SU-DHL-6 (cell line): ENCODE results near the gene GPHN.

Experiments
- H2AFZ ChIP-seq: fragments of 200-600 bp; sonication (generic); 2 replicates; pipeline ENCODE4 v1.6.1; 2014; ENCODE audit warnings: low read depth, mild to moderate bottlenecking, moderate library complexity, mixed read lengths, antibody characterized with exemption, low read length; ENCODE audit not compliant: severe bottlenecking
- H3F3A ChIP-seq: fragments of 200-600 bp; shearing (Covaris generic); 2 replicates; pipeline ENCODE4 v1.6.0; 2016; ENCODE audit warnings: antibody characterized with exemption, mild to moderate bottlenecking; ENCODE audit not compliant: insufficient read depth
- H3K27ac ChIP-seq: fragments of 200-600 bp; sonication (generic); 2 replicates; pipeline ENCODE4 v1.5.1; 2016; ENCODE audit warnings: low read depth, mild to moderate bottlenecking, low read length, moderate library complexity, mixed read lengths
- H3K27me3 ChIP-seq: fragments of 200-600 bp; sonication (generic), shearing (Covaris generic); 2 replicates; pipeline ENCODE4 v1.6.0; 2014; ENCODE audit warnings: mild to moderate bottlenecking, low read length
- H3K36me3 ChIP-seq: fragments of 200-600 bp; sonication (generic); 2 replicates; pipeline ENCODE4 v1.6.1; 2014; ENCODE audit warnings: mild to moderate bottlenecking, low read length, mixed read lengths
- H3K4me2 ChIP-seq: fragments of 300-600, 200-600 bp; shearing (Covaris generic), sonication (generic); 2 replicates; pipeline ENCODE4 v1.6.0; 2014; ENCODE audit warnings: low read length, low read depth, mild to moderate bottlenecking; ENCODE audit not compliant: poor library complexity, severe bottlenecking
- H3K4me3 ChIP-seq: fragments of 200-600 bp; sonication (generic); 2 replicates; pipeline ENCODE4 v1.5.1; 2014; ENCODE audit warnings: antibody characterized with exemption, low read length, mild to moderate bottlenecking, mixed read lengths; ENCODE audit not compliant: insufficient read depth, poor library complexity, severe bottlenecking
- H3K79me2 ChIP-seq: fragments of 200-600 bp; sonication (generic); 2 replicates; pipeline ENCODE4 v1.6.1; 2014; ENCODE audit warnings: mild to moderate bottlenecking, low read length, moderate library complexity; ENCODE audit not compliant: insufficient read depth
- H3K9ac ChIP-seq: fragments of 200-600 bp; sonication (generic); 2 replicates; pipeline ENCODE4 v1.7.0; 2014; ENCODE audit warnings: mild to moderate bottlenecking, low read length
- H3K9me2 ChIP-seq: fragments of 200-600 bp; sonication (generic); replicated peaks from 2 replicates; pipeline ENCODE4 v1.6.1; 2014; ENCODE audit warnings: low read length; ENCODE audit not compliant: insufficient read depth
- H3K9me3 ChIP-seq: fragments of 200-600 bp; sonication (generic); 2 replicates; pipeline ENCODE4 v1.6.1; 2014; ENCODE audit warnings: low read length, mixed read lengths; ENCODE audit not compliant: insufficient read depth
- H4K20me1 ChIP-seq: fragments of 200-600 bp; sonication (generic); 2 replicates; pipeline ENCODE4 v1.6.1; 2014; ENCODE audit warnings: low read depth, mild to moderate bottlenecking, antibody characterized with exemption, low read length, moderate library complexity, mixed read lengths
- EZH2phosphoT487 ChIP-seq: fragments of 200-600 bp; sonication (generic), shearing (Covaris generic); conservative IDR thresholded peaks from 2 replicates; pipeline ENCODE4 v1.6.1; 2018; ENCODE audit warnings: mild to moderate bottlenecking, antibody characterized with exemption, low read length, moderate library complexity, mixed read lengths
- TF ChIP-seq, protein P1 (sequence below): fragments of 200-600 bp; sonication (generic); IDR thresholded peaks from one replicate; pipeline ENCODE4 v1.5.1; 2017; ENCODE audit warnings: antibody characterized with exemption, mild to moderate bottlenecking, low read length, moderate library complexity; ENCODE audit not compliant: insufficient read depth, poor library complexity, severe bottlenecking

Gene GPHN

DNA sequence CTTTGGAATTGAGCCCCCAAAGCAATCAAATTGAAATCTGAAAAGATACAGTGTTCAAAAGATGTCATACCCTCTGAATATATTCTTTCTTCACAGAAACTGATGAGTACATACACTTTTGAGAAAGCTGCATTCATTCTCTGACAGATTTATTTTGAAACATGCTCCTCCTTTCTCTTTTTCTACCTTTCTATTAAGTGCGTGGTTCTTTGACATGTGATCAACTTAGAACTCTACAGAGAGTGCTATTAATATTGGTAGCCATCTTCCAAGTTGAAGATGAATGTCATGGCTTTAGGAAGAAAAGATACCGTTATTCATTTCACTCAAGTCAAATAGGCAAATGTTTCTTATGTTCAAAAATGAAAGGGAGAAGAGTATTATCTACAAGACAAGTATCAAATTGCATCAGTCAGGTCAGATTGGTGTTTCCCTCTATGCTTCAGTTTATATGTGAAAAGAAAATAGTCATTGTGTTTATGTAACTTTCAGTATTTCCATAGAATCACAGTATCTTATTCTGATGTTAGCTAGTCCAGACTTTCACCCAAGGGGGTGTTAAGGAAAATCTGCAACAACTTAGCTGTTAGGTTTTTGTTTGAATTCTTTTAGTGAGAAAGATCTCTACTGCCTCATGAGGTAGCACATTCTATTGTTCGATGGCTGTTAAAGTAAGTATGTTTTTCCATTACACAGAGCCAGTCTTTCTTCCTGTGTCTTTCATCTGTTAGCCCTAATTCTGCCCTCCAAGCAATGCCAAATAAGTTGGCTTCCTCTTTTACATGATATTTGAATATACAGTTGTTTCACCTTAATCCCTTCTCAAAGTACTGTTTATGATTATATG, 625.9 kb downstream of the GPHN start:
- H3K27me3 ChIP-seq, result no peaks in the 10 kb centered on the region; the same call in 1 of the 2 replicates
- no peaks in the 10 kb centered on the region for H3K9me3 ChIP-seq
- H3K9me2 ChIP-seq, result no peaks in the 10 kb centered on the region
- no peak overlapping the region for H3K4me2 ChIP-seq
- no peaks in the 10 kb centered on the region for H3K79me2 ChIP-seq
- H3K4me3 ChIP-seq, result no peak overlapping the region
- no peaks in the 10 kb centered on the region for H4K20me1 ChIP-seq
- no peak overlapping the region for H2AFZ ChIP-seq
- no peak overlapping the region for H3K9ac ChIP-seq
- H3K27ac ChIP-seq, result no peak overlapping the region
- H3F3A ChIP-seq, result no peaks in the 10 kb centered on the region
- H3K36me3 ChIP-seq, result no peaks in the 10 kb centered on the region
- TF ChIP-seq EZH2phosphoT487, result no peak
- TF ChIP-seq, protein P1, sequence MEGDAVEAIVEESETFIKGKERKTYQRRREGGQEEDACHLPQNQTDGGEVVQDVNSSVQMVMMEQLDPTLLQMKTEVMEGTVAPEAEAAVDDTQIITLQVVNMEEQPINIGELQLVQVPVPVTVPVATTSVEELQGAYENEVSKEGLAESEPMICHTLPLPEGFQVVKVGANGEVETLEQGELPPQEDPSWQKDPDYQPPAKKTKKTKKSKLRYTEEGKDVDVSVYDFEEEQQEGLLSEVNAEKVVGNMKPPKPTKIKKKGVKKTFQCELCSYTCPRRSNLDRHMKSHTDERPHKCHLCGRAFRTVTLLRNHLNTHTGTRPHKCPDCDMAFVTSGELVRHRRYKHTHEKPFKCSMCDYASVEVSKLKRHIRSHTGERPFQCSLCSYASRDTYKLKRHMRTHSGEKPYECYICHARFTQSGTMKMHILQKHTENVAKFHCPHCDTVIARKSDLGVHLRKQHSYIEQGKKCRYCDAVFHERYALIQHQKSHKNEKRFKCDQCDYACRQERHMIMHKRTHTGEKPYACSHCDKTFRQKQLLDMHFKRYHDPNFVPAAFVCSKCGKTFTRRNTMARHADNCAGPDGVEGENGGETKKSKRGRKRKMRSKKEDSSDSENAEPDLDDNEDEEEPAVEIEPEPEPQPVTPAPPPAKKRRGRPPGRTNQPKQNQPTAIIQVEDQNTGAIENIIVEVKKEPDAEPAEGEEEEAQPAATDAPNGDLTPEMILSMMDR, result no peak

GRCh38 chr14:67137744-67138371, 629.9 kb downstream of the GPHN start:
- Histone ChIP-seq H2AFZ (no peak overlapping the region), H3K27ac (no peak overlapping the region), H3K27me3 (no peaks in the 10 kb centered on the region), H3F3A (no peaks in the 10 kb centered on the region), H3K4me3 (no peak overlapping the region), H3K9me3 (no peaks in the 10 kb centered on the region), H3K9me2 (no peaks in the 10 kb centered on the region), H3K4me2 (no peak overlapping the region), H3K36me3 (no peaks in the 10 kb centered on the region), H3K79me2 (no peaks in the 10 kb centered on the region), H4K20me1 (no peaks in the 10 kb centered on the region), H3K9ac (no peak overlapping the region)
- TF ChIP-seq EZH2phosphoT487, result no peak
- TF ChIP-seq, protein P1, result peak; percentile 28

GRCh38 chr14:67140556-67140955, 632.6 kb downstream of the GPHN start:
- Histone ChIP-seq H3K79me2 (no peaks in the 10 kb centered on the region), H3K9me2 (no peaks in the 10 kb centered on the region), H3K9ac (no peak overlapping the region), H3K4me3 (no peak overlapping the region), H3K27me3 (no peaks in the 10 kb centered on the region), H3K36me3 (no peaks in the 10 kb centered on the region), H2AFZ (no peak overlapping the region), H4K20me1 (no peaks in the 10 kb centered on the region), H3F3A (no peaks in the 10 kb centered on the region), H3K9me3 (no peaks in the 10 kb centered on the region), H3K4me2 (no peak overlapping the region), H3K27ac (no peak overlapping the region)
- no peak for TF ChIP-seq EZH2phosphoT487
- TF ChIP-seq, protein P1, result no peak
